GM18951 (cell line): ENCODE results near the gene ADTRP.

Experiments
- POLR2A ChIP-seq: IDR thresholded peaks from 4 replicates; pipeline ENCODE4 v1.6.1; 2011; ENCODE audit warnings: mild to moderate bottlenecking; ENCODE audit not compliant: insufficient read length, insufficient read depth; ENCODE audit errors: extremely low read depth
- in situ Hi-C: fragments of 300-500 bp; cut with MboI; formaldehyde crosslinking; loops from one replicate; pipeline ENCODE4 v1.12.0; 2022; ENCODE audit warnings: low sequenced_read_pairs, mixed read lengths, inconsistent platforms; ENCODE audit not compliant: unreplicated experiment

Gene ADTRP

DNA sequence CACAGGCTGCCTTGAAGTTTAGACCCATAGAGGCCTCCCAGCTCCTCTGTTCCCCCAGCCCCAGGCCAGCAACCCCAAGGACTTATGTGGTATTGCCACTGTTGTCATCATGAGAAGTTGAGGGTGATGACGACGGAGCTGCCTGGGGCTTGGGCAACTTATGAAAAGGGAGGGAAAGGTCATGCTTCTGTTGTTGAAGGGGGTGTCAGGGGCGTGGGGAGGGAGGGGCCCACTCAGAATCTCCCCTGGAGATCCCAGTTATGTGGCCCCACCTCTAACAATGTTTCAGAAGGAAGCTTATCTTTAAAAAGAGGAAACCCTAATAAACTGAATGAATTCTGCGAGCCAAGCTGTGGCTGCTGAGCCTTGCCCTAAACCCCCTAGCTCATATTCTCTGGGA lies 4.2 kb downstream of the ADTRP start:
- no peak for TF ChIP-seq POLR2A
- in situ Hi-C loops, result no loop called here

DNA sequence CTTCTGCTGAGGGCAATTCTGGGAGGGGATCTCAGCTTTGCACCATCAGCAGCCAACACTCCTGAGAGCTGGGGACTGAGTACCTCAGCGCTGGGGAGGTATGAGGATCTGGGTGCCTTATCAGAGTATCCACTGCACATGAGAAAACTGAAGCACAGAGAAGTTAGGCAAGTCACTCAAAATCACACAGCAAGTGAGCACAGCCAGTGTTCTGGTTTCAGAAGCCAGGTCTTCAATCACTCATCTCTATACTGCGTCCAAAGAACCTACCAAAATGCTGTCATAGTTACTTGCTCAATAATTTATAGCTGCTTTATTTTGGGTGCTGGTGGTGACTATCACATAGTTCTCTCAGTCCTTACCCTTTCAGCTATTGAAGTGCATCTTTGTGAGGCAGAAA lies 5.0 kb downstream of the ADTRP start:
- in situ Hi-C loops, result no loop called here
- TF ChIP-seq POLR2A, result no peak

DNA sequence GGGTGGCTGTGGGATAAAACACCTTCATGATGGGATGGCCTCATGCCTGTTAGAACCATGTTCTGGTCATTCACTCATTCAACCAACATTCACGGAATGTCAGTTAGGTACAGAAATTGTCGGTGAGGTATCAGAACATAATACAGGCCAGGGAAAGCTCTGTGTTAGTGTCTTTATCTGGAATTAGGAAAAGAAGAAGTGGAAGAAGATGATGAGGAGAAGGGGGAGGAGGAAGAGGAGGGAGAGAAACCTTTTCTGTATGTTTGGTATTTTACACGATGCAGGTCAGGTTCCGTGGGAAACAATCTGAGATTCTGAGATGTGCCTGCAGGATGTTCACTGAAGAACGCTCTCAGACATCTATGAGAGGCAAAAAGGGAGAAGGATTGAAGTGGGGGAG lies 5.6 kb downstream of the ADTRP start:
- no peak for TF ChIP-seq POLR2A
- in situ Hi-C loops, result no loop called here

DNA sequence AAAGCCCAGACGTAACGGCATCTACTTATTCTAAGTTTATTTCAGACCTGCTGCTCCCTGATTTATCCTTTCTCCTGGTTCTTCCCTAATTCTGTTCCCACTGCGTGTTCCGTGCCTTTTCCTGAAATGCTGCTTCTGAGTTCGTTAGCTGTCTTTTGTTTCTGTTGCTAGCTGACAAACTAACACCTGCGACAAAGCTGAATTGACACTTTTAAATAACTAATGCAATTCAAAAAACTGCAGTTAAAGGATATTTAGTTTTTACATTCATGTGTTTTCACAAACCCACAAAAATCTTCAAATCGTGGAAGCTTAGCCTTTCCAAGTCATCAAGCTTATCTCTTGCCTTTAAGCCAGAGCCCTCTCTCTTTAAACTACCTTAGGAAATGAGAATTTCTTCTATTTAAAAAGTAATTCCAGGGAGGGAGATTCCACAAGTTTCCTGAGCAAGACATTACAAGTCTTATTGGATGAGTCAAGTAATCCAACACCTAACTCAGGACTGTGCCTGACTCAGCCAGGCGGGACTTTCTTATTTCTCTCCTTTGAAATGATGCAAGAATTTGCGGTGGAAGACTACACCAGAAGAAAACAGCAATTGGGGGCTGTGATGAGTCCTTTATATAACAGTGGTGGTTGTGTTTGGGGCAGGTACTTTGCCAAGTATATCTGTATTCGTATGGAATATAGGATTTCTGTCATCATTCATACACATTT lies 6.3 kb downstream of the ADTRP start:
- no peak for TF ChIP-seq POLR2A
- in situ Hi-C loops, result no loop called here

DNA sequence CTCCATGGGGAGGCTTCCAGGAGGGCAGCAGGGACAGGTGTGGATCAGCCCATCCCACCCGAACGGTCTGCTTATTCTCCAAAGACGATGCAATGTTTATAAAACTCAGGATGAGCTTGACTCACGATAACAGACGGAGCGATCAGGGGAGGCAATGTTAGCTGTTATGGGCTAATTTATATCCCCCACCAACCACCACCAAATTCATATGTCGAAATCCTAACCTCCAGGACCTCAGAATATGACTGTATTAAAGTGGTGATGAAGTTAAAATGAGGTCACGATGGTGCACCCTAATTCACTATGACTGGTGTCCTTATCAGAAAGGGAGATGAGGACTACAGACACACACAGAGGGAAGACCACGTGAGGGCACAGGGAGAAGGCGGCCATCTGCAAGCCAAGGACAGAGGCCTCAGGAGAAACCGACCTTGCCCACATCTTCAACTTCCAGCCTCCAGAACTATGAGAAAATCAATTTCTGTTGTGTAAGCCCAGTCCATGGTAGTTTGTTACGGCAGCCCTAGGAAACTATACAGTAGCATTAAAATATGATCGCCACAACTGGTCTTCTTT lies 7.0 kb downstream of the ADTRP start:
- in situ Hi-C loops, result no loop called here

DNA sequence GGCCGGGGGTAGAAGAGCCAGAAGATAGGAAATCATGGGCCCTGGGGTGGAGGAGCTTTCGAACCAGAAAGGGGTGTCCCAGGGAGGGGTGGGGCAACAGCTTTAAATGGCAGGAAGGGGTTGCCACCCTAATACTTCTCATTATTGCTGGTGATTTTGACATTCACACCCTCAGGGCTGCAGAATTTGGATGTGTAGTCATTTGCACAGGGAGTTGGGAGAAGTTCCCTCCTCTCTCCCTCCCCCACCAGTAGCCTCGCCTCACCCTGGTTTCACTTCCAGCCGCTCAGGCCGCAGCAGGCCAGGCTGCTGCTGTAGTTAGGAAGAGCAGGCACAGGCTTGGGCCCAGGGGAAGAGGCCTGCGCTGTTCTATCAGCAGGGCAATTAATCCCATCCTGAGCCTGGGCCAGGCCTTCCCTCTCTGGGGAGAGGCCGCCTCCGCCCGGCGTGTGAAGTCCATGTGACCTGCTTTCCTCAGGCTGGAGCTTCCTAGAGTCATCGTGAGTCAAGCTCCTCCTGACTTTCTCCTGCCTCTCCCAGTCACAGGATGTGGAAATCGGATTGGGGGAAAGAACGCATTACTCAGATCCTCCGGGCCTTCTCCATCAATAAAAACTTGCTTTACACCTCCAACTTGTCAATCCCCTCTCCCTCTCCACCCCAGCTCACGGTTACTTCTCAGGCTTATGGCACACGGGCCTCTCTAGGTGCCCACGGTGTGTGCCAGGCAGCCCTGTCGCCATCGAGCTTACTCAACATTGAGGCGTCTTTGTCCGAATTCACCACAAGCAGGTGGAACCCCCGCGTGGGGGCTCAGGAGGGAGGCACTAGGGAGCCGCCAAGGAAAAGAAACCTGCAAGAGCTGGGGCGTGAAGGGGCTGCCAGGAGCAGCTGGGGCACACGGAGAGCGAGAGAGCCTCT lies 7.8 kb downstream of the ADTRP start:
- in situ Hi-C loops, result no loop called here

More for the DNA sequence above, 7.0 kb downstream of the ADTRP start:
- no peak for TF ChIP-seq POLR2A

DNA sequence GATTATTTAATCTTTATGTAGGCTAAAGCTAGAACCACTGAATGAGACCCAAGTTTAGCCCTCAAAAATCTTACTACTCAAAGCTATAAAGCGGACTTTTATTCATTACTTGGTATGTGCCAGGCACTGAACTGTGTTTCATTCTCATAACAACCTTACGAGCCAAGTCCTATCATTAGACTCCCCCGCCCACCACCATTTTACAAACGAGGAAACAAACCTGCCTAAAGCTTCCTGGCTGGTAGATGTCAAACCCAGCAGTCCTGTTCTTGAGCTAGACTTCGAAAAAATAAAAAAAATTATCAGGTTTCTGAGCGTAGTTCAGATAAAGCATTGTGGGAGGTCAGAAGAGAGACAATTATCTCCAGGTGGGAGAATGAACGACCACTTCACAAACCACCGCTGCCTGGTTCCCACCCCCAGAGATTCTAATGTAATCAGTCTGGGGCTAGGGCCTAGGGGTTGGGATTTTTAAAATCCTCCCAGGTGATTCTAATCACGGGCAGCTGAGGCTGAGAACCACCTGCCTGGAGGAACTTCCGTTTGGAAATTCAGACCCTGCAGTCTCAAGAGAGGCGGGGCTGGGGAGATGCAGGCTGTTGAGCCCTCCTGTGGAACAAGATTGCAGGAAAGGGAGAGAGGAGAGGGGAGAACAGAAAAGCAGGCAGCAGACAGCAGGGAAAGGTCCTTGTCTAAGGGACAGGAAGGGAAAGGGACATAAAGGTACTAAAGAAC lies 8.6 kb downstream of the ADTRP start:
- TF ChIP-seq POLR2A, result no peak

More for the DNA sequence above, 7.8 kb downstream of the ADTRP start:
- no peak for TF ChIP-seq POLR2A

DNA sequence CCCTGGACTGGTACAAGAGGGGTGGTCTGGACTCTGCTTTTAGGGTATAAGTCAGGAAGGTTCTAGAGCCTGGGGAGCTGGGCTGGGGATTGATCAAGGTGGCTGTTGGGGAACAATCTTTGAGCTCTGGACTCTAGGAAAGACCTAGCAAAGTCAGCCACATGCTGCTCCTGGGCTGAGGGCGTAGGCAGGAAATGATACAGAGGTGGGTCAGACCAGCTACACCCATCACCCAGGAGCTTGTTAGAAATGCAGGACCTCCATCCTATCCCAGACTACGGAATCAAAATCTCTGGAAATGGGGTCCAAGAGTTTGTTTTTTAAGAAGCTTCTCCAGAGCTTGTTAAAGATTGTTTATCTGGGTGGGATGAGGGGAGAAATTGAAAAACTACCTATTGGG lies 9.4 kb downstream of the ADTRP start:
- no peak for TF ChIP-seq POLR2A
- in situ Hi-C loops, result no loop called here

More for the DNA sequence above, 8.6 kb downstream of the ADTRP start:
- in situ Hi-C loops, result no loop called here

DNA sequence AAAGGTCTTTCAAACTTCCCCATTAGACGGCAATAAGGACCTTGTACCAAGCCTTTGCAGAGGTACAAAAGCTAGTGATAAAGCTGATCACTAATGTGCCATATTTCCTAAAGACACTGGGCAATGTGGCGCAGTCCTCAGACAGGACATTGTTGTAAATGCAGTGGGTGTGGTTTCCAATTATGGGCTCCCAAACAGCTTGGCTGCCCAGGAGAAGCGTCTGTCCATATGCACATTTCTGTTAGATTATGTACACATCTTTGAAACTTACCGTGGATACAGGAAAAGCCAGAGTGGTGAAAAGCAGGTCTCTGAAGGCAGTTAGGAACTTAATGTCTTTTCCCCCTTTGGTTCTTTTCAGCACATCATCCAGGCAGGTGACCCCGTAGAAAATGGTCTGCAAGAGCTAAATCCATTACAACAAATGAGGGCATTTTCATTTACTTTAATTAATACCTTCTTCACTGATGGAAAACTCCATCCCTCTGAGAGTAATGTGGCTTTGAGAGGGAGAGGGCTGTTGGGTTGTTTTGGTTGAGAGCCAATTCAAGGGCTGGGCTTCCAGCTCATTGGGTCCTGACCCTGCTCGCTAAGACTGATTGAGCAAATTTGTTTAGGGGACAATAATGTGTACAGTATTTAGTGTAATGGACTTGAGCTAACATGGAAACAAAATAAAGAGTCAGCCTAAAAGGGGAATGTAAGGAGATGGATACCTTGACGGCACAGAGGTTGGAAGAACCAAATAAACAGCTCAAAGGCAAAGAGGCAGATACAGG lies 10.4 kb downstream of the ADTRP start:
- no peak for TF ChIP-seq POLR2A
- in situ Hi-C loops, result no loop called here

DNA sequence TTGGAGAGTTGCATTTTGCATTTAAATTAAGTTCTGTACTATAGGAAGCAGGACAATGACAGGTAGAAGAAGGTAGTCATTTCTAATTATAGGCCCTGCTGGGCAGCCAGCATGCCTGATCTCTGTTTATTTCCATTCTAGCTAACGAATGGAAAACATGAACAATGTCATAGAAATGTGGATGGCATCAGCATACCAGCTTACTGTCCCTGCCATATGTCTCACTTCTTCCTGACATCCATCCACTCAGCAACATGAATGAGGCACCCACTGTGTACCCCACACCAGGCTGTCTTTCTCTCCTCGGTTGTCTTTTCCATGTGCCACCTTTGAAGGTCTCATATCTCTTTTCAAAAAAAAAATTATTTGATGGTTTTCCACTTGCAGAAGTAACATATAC lies 11.1 kb downstream of the ADTRP start:
- in situ Hi-C loops, result no loop called here
- TF ChIP-seq POLR2A, result no peak

DNA sequence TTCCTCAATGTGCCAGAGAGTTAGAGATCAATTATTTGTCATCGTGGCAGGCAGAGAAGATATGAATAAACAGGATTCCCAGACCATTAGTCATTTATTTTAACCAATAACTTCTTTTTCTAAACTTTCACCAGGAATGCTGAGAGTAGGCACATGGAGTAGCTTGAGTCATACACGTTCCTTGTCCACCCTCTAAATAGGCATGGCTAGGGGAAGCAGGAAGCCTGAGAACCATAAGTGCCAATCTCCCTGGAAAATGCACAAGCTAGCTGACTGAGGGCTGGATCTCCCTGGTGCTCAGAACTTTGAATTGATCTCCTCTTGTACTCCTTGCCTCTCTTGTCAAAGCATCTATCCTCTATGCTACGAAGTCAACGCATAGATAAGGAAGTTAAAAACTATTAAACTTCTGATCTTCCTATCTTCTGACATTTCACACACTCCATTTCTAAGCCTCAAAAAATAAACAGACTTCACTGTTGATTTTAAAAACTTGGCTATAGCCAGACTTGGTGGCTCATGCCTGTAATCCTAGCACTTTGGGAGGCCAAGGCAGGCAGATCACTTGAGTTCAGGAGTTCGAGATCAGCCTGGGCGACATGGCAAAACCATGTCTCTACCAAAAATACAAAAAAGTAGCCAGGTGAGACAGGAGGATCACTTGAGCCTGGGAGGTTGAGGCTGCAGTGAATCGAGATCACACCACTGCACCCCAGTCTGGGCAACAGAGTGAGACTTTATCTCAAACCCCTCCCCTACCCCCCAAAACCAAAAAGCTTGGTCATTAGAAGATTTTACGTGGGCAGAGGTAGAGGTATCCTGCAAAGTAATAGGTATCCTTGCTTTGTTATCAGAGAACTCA lies 11.8 kb downstream of the ADTRP start:
- in situ Hi-C loops, result no loop called here
- no peak for TF ChIP-seq POLR2A
